Measurements from ENCODE around the gene SPECC1L.

DNA sequence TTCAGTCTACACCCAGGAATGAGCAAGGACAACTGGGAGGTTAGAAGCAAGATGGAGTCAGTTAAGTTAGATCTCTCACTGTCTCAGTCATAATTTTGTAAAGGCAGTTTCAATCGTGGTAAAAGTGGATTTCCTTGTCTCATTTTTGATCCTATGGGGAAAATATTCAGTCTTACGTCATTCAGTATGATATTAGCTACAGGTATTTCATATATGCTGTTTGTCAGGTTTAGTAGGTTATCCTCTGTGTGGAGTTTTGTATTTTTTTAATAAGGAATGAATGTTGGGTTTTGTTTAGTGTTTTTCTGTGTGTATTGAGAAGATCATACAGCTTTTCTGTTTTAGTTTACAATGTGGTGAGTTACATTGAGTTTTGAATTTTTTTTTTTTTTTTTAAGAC is 11.8 kb downstream of the SPECC1L start:
- TF ChIP-seq POLR2AphosphoS5 (IDR thresholded peaks at IDR 0.05; ENCODE audit: low read depth) (no peak), CTCF (IDR thresholded peaks at IDR 0.05; ENCODE audit: insufficient read depth, low read length) (no peak), SPI1 (IDR thresholded peaks at IDR 0.05; ENCODE audit: borderline replicate concordance, low read depth) (no peak), GABPA (IDR thresholded peaks at IDR 0.05; ENCODE audit: low read depth) (no peak), REST (IDR thresholded peaks at IDR 0.05; ENCODE audit: insufficient replicate concordance, low read depth) (no peak)
